GM12865 (cell line): ENCODE data around the gene NDUFS2.

Experiments used
- DNase-seq: peaks from one replicate; pipeline ENCODE4 v3.0.0; 2010; ENCODE audit warnings: low read depth
- H3K4me3 ChIP-seq: 2 replicates; pipeline ENCODE4 v1.5.1; 2011; ENCODE audit warnings: mild to moderate bottlenecking, low read depth, low read length, control low read depth
- TF ChIP-seq, protein P1 (sequence below): IDR thresholded peaks from 2 replicates; pipeline ENCODE4 v1.5.1; 2011; ENCODE audit warnings: low read length, control low read depth, low read depth, inconsistent platforms; ENCODE audit not compliant: insufficient read depth; ENCODE audit errors: missing control alignments

NDUFS2 gene

DNA sequence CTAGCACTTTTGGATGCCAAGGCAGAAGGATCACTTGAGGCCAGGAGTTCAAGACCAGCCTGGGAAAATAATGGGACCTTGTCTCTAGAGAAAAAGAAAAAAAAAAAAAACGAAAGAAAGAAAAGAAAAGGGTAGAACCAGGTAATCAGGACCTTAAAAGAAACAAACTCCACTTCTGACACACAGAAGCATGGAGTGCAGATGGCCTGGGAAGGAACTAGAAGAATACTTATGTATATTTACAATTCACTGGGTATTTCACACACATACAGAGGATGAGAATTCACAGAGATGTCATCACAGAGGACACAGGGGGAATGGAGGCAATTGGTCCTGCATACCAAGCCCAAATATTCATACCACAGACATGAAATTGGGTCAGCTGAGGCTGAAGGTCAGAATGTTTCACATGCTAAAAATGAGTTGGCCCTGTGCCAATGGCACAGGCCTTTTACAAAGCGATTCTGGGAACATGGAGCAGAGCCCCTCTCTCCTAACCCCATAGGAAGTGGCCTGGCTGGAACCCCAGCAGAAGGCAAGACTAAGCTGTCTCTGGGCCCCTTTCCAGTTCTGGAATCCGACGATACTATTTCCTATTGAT, 29.3 kb upstream of the NDUFS2 start:
- TF ChIP-seq, protein P1, sequence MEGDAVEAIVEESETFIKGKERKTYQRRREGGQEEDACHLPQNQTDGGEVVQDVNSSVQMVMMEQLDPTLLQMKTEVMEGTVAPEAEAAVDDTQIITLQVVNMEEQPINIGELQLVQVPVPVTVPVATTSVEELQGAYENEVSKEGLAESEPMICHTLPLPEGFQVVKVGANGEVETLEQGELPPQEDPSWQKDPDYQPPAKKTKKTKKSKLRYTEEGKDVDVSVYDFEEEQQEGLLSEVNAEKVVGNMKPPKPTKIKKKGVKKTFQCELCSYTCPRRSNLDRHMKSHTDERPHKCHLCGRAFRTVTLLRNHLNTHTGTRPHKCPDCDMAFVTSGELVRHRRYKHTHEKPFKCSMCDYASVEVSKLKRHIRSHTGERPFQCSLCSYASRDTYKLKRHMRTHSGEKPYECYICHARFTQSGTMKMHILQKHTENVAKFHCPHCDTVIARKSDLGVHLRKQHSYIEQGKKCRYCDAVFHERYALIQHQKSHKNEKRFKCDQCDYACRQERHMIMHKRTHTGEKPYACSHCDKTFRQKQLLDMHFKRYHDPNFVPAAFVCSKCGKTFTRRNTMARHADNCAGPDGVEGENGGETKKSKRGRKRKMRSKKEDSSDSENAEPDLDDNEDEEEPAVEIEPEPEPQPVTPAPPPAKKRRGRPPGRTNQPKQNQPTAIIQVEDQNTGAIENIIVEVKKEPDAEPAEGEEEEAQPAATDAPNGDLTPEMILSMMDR, result no peak
- no peak for DNase-seq
- H3K4me3 ChIP-seq, result no peak overlapping the region

GRCh38 chr1:161173711-161174110, 28.5 kb upstream of the NDUFS2 start:
- no peak for DNase-seq
- no peak overlapping the region for H3K4me3 ChIP-seq
- TF ChIP-seq, protein P1, result no peak

GRCh38 chr1:161174911-161175310, 27.3 kb upstream of the NDUFS2 start:
- DNase-seq, result no peak
- H3K4me3 ChIP-seq, result no peak overlapping the region
- TF ChIP-seq, protein P1, result no peak

GRCh38 chr1:161175771-161176453, 26.3 kb upstream of the NDUFS2 start:
- TF ChIP-seq, protein P1, result no peak
- H3K4me3 ChIP-seq, result peak overlapping the region; percentile 74
- DNase-seq, result peak; percentile 69

- peak overlapping the region; percentile 74 for H3K4me3 ChIP-seq
- TF ChIP-seq, protein P1, result no peak
- no peak for DNase-seq
These were observed 25.6 kb upstream of the NDUFS2 start for GRCh38 chr1:161176468-161177111.

GRCh38 chr1:161177112-161177935, 24.8 kb upstream of the NDUFS2 start, which contains the start of gene B4GALT3:
TSS of gene B4GALT3 (minus strand) at chr1:161177507. CDS start at chr1:161176060, 1,447 bp downstream.
- TF ChIP-seq, protein P1, result no peak
- DNase-seq, result peak; percentile 90
- peak within 1 kb of the TSS; percentile 74 for H3K4me3 ChIP-seq
